HG02938 (cell line): ENCODE measurements around the gene UBL4A.

Experiments
- ATAC-seq: cut with Tn5 transposase; IDR thresholded peaks from one replicate; pipeline ENCODE4 v1.9.1; 2021; ENCODE audit warnings: mild to moderate bottlenecking, moderate library complexity; ENCODE audit not compliant: unreplicated experiment

Gene UBL4A

GRCh38 chrX:154464806-154465365, 21.5 kb downstream of the UBL4A start:
- no peak for ATAC-seq

- ATAC-seq = no peak
Measured at GRCh38 chrX:154463611-154464220, 22.7 kb downstream of the UBL4A start.

- ATAC-seq = no peak
Measured at GRCh38 chrX:154462396-154462795, 24.0 kb downstream of the UBL4A start.

DNA sequence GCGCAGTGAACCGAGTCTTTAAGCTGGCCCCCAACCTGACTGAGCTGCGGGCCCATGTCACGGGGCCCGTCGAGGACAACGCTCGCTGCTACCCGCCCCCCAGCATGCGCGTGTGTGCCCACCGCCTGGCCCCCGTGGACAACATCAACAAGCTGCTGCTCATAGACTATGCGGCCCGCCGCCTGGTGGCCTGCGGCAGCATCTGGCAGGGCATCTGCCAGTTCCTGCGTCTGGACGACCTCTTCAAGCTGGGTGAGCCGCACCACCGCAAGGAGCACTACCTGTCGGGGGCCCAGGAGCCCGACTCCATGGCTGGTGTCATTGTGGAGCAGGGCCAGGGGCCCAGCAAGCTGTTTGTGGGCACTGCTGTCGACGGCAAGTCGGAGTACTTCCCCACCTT, 26.1 kb downstream of the UBL4A start:
- no peak for ATAC-seq

GRCh38 chrX:154459832-154460231, 26.6 kb downstream of the UBL4A start:
- ATAC-seq = no peak

DNA sequence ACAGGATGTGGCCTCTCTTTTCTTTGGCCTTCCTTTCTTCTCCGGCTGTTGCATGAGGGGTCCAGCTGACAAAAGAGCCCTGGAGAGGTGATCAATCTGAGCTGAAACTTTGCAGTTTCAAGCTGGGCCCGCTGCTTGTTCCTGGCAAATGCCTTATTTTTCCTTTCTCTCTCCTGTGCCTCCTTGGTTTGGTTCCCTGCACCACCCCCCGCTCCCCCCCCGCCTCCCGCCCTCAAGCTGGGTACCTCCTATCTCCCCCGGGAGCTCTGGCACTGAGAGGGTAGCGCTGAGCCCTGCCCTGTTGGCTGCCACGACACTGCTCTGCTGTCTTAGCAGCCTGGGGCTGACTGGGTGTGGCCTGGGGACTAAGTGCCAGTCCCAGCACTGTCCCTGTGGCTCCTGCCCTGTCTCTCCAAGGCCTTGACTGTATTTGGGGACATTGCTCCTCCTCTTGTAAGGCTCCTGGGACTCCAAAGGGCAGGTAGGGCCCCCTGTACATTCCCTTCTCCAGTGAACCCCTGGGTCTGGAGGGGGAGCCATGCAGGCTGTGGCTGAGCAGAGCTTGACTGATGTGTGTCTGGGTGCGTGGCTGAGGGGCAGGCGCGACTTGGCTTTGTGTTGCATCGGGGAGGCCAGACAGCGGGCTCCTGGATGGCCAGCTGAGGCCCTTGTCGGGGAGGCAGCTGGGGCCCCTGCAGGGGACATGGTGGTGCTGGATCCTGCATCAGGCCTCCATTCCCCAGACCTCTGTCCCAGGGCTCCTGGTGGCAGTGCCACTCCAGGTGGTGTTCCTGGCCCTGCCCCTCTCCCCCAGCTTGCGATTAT, 27.2 kb downstream of the UBL4A start:
- ATAC-seq = no peak

DNA sequence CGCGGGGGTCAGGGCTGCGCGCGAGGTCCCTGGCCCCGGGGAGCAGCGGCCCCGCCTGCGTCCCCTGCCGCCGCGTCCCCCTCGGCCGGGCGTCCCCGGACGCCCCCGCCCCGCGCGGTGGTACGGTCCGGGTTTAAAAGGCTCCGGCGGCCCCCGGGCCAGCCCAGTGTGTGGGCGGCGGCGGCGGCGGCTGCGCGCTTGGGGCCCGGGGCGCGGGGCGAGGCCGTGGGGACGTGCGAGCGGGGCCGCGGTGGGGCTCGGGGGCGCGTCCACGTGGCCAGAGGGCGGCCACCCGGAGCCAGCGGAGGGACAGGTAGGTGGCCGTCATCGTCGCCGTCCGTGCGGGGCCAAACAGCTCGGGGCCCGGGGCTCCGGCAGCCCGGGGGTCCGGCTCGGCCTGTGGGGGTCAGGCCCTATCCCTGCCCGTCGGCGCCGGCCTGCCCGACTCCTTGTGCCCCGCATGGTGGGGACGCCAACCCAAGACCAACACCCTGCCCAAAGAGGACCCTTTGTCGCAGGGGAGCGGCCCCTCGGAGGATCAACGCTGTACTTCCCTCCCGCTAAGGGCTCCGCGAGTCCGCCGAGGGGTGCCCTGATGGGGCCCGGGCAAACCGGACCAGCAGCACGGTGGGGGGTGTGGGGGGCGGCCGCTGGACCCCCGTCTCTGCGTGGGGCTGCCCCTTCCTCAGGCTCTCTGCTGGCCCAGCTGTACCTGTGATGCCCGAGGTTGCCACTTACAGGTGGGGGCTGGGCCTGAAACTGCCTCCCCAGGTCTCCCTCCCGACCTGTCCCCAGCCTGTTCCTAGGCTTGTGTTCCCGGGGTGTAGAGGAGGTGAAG, 28.1 kb downstream of the UBL4A start, which contains the start of gene PLXNA3:
PLXNA3 (plus strand) TSS at position 166 of the 838 bp plus-strand sequence. CDS start 1,903 bp downstream, outside the sequence.
- no peak for ATAC-seq

GRCh38 chrX:154457491-154458115, 28.8 kb downstream of the UBL4A start:
- ATAC-seq = no peak

GRCh38 chrX:154452823-154453222, 33.6 kb downstream of the UBL4A start:
- no peak for ATAC-seq

DNA sequence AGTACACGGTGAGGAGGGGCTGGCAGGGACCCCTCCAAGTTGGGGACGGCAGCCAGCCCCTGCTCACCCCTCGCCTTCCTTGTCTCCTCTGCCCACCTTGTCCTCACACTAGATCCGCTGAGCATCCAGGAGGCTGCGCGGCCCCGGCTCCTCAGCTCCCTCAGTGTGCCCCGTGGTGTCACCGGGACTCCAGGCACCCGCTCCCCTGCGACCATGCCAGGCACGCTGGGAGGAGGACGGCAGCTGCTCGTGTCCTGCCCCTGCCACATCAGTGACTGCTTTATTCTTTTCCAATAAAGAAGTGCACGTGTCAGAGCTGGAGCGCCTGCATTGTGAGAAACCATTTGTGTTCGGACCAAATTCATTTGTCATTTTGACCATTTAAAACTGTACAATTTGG, 36.1 kb downstream of the UBL4A start:
- no peak for ATAC-seq

- ATAC-seq = no peak
Measured at GRCh38 chrX:154449618-154450017, 36.8 kb downstream of the UBL4A start.

DNA sequence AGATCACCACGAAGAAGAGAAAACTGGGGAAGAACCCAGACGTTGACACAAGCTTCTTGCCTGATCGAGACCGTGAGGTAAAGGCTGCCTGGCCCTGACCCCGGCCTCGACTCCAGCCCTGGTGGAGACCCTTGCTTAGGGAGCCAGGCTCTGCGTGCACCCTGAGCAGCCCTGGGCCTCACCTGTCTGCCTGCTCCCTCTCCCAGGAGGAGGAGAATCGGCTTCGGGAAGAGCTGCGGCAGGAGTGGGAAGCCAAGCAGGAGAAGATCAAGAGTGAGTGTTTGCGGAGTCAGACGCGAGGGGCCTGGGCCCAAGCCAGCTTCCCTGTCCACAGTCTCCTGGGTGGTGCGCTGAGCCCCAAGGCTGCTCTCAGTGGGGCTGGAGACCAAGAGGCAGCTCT, 37.9 kb downstream of the UBL4A start:
- ATAC-seq = no peak

GRCh38 chrX:154446430-154446829, 40.0 kb downstream of the UBL4A start:
- ATAC-seq = no peak

DNA sequence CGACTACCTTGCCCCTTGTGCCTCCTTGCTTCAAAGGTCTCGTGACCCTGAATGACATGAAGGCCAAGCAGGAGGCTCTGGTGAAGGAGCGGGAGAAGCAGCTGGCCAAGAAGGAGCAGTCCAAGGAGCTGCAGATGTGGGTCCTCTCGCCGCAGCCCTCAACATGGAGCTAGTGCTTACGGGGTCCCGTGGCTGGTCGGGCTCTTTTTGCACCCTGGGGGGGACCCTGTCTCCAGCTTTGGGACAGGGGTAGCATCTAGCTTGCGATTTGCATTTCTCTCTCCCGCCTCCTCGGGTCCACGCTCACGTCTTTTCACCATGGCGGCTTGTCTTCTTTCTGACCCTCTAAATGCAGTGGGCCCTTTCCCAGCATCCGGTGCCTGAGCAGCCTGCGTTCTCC, 40.6 kb downstream of the UBL4A start:
- no peak for ATAC-seq

GRCh38 chrX:154444755-154445246, 41.6 kb downstream of the UBL4A start:
- no peak for ATAC-seq

- peak; percentile 65 for ATAC-seq
Measured at GRCh38 chrX:154443992-154444754, 42.2 kb downstream of the UBL4A start, which contains the start of gene FAM50A. TSS of gene FAM50A (plus strand) at chrX:154444141. CDS start at chrX:154444236, 95 bp downstream.

DNA sequence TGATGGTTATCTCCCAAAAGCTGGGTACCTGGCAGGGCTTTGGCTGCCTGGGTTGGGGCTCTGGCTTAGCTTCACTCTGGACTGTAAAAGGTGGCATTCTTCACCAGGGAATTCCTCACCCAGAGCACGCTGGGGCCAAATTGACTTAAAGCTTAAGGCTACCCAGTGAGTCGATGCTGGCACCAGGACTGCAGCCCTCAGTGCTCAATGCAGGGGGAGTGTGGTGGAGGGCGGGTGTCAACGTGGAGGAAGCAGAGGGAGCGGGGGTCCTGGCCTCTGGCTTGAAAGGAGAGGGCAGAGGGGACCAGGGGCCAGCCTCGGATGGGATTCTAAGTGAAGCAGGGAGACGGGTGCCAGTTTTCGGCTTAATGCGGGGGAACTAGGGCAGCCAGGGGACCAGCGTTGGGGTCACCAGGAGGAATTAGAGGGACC, 42.9 kb downstream of the UBL4A start:
- no peak for ATAC-seq

- ATAC-seq = no peak
Measured at GRCh38 chrX:154441984-154442707, 44.3 kb downstream of the UBL4A start.

DNA sequence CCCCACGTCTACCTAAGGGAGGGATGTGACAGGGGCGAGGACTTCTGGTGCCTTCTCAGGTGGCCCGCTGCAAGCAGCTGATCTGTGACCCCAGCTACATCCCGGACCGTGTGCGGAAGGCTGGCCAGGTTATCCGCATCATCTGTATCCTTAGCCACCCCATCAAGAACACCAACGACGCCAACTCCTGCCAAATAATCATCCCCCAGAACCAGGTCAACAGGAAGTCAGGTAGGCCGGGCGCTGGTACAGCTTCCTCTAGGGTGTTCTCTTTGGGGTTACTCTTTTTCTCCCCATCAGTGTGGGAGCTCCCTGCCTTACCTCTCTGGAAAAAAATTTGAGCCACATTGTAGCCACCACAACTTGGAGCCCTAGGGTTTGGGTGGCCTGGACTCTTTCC, 44.9 kb downstream of the UBL4A start:
- ATAC-seq = no peak
